HAP-1 (cell line): ENCODE data around the gene DCXR.

ENCODE experiments used
- DNase-seq, 2 experiments: peaks; one replicate each; pipeline ENCODE4 v3.0.0-alpha.2; 2016 to 2020; ENCODE audit warnings: low spot score in 2 of 2
- H3K27me3 ChIP-seq: fragments of 250-450 bp; sonication (Bioruptor Pico); 2 replicates; pipeline ENCODE4 v1.5.1; 2020; ENCODE audit warnings: low read depth, mild to moderate bottlenecking, moderate library complexity
- H3K36me3 ChIP-seq: fragments of 250-450 bp; sonication (Bioruptor Pico); replicated peaks from 2 replicates; pipeline ENCODE4 v1.5.1; 2020; ENCODE audit warnings: mild to moderate bottlenecking
- H3K4me1 ChIP-seq: fragments of 250-450 bp; sonication (Bioruptor Pico); 2 replicates; pipeline ENCODE4 v1.5.1; 2020; ENCODE audit warnings: mild to moderate bottlenecking
- H3K4me3 ChIP-seq: fragments of 250-450 bp; sonication (Bioruptor Pico); 2 replicates; pipeline ENCODE4 v1.5.1; 2020; ENCODE audit warnings: mild to moderate bottlenecking, moderate library complexity
- H3K9me3 ChIP-seq: fragments of 250-450 bp; sonication (Bioruptor Pico); 2 replicates; pipeline ENCODE4 v1.5.1; 2020; ENCODE audit warnings: mild to moderate bottlenecking, moderate library complexity
- in situ Hi-C: fragments of 300-500 bp; cut with MboI; formaldehyde crosslinking; loops from 3 replicates; pipeline ENCODE4 v1.14.3; 2020; ENCODE audit warnings: low sequenced_read_pairs, inconsistent platforms, mixed read lengths

Gene DCXR

DNA sequence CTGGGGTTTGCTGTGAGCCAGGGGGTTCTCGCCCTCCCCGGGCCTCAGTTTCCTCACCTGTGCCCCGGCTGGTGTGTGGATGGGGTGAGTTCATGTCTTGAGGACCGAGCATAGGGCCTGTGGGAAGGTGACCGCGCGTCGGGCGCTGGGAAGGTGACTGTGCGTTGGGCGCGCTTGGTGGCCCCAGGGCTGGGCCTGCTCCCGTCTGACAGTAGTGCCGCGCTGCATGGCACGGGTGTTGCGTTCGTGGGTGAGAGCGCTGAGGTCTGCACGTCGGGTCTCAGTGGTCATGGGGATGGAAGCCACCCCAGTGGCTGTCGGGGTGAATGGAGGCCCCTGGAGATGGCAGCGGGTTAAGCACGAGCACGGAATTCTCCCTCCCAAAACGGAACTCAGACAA lies 50.9 kb downstream of the DCXR start:
- in situ Hi-C loops: no loop called here
- Histone ChIP-seq H3K36me3 (peaks cover 14% of the 10 kb centered on the region), H3K9me3 (no peaks in the 10 kb centered on the region), H3K27me3 (no peaks in the 10 kb centered on the region), H3K4me3 (no peak overlapping the region), H3K4me1 (no peaks in the 10 kb centered on the region)
- no peak for DNase-seq
